ENCODE results near the gene SLC4A4.
A peak's percentile ranks its signal among the peaks of the same experiment; 100 is the strongest.

SLC4A4 gene

DNA sequence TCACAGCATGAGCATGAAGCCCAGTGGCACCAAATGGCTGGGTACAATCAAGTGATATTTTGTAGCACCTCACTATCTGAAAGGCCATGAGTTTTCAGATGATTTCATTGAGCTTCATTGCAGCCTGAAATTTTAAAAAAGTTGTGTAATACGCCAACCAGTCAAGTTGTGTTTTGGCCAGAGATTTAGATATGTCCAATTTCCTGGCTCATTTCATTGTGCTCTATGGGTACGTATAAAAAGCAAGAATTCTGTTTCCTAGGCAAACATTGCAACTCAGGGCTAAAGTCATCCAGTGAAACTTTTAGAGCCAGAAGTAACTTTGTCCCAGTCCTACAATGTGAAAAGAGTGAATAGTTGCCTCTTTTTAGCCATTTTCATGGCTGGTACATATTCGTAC is 232.5 kb downstream of the SLC4A4 start:
- no peak for FAIRE-seq

DNA sequence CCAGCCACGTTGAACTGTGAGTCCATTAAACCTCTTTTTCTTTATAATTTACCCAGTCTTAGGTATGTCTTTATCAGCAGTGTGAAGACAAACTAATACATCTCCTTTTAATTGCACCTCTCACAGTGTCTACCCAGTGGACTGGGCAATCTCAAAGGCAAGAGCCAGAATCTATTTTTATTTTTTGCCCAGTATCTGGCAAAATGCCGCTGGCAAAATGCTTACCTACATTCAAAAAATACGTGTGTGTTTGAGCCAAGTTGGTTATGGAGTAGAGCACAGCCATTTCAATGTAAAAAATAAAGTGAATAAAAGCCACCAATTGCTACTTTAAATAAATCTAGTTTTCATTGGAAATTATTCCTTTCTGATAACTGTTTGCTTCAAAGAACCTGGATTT is 245.2 kb downstream of the SLC4A4 start:
- DNase-seq (ENCODE audit: extremely low spot score, insufficient read length, low read depth), result no peak
- FAIRE-seq, result no peak

More for the DNA sequence above, 232.5 kb downstream of the SLC4A4 start:
- DNase-seq (ENCODE audit: extremely low spot score, insufficient read length, low read depth), result no peak

DNA sequence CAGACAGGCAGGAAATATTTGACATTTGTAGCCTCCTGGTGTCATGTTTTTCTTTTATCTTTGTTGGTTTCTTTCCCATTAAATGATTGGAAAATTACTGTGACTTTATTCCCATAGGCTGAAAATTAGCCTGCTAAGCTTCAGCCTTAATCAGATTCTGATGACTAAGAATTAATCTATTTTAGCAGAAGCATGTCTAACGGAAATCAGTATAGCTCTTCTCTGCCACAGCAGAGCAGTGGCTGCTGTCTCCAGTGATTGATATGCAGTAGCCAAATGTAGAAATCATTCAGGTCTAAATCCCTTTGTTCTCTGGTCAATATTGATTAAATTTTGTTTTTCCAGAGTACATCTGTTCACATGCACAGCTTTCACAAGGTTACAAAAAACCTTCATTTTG is 245.8 kb downstream of the SLC4A4 start:
- FAIRE-seq (no peak), DNase-seq (ENCODE audit: extremely low spot score, insufficient read length, low read depth) (no peak)

DNA sequence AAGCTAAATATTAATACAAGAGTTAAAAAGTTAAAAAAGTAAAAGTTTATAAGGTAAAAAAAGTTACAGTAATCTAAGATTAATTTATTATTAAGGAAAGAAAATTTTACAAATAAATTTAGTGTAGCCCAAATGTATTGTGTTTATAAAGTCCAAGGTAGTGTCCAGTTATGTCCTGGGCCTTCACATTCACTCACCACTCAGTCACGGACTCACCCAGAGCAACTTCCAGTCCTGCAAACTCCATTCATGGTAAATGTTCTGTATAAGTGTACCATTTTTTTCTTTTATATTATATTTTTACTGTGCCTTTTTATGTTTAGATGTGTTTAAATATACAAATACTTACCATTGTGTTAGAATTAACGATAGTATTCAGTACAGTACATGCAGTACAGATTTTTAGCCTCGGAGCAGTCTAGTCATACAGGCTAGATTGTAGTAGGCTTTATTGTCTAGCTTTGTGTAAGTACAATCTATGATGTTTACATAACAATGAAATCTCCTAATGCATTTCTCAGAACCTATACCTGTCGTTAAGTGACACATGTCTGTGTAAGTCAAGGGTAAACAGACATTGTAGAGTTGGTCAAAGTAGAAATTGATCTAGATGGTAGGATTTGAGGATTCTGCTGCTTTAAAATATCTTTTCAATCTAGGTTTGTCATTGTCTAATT is 247.4 kb downstream of the SLC4A4 start:
- FAIRE-seq (no peak), DNase-seq (ENCODE audit: extremely low spot score, insufficient read length, low read depth) (no peak)

DNA sequence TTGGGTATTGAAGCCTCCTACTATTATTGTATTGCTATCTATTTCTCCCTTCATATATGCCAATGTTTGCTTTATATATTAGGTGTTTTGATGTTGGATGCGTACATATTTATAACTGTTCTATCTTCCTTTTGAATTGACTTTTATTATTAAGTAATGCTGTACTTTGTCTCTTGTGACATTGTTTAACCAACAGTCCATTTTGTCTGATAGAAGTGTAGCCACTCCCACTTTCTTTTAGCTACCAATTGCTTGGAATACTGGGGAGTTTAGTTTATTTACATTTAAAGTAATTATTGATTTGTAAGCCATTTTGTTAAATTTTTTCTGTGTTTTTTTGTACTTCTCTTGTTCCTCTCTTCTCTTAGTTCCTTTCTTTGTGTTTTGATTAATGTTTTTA is 249.2 kb downstream of the SLC4A4 start:
- FAIRE-seq (no peak), DNase-seq (ENCODE audit: extremely low spot score, insufficient read length, low read depth) (no peak)

DNA sequence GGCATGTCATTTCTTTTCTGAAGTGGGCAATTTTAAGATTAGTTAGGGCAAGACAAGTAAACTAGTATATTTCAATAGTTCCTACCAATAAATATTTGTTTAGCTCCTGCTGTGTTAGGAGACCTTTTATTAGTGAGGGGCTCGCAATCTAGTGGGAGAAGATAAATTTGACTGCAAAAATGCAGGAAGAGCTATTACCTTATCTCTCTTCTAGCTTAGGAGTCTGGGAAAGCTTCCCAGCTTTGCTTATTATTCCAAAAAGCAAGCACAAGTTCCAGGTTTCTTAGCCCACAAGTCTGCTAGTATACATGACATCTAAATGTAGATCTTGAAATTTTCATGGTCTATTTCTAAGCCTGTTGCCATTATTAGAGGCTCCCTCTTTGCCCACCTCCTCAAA is 254.0 kb downstream of the SLC4A4 start:
- no peak for FAIRE-seq

DNA sequence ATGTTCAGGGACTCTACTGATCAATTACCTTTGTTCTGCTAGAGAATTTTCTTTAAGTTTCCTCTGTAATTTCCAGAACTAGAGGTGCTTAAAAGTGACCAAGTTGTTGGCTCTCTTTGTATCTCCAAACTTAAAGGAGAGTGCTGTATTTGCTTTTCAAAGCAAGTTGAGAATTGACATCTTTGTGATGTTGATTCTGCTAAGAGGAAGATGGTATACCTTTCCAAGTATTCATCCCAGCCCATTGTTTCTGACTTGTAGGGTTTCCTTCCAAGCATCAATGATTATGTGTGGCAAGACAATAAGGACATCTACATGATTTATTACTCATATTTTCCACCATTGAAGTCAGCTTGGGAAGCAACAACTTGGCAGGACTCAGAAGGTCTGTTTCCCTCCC is 254.5 kb downstream of the SLC4A4 start:
- DNase-seq (ENCODE audit: extremely low spot score, insufficient read length, low read depth), result no peak
- FAIRE-seq, result no peak

More for the DNA sequence above, 254.0 kb downstream of the SLC4A4 start:
- no peak for DNase-seq (ENCODE audit: extremely low spot score, insufficient read length, low read depth)

DNA sequence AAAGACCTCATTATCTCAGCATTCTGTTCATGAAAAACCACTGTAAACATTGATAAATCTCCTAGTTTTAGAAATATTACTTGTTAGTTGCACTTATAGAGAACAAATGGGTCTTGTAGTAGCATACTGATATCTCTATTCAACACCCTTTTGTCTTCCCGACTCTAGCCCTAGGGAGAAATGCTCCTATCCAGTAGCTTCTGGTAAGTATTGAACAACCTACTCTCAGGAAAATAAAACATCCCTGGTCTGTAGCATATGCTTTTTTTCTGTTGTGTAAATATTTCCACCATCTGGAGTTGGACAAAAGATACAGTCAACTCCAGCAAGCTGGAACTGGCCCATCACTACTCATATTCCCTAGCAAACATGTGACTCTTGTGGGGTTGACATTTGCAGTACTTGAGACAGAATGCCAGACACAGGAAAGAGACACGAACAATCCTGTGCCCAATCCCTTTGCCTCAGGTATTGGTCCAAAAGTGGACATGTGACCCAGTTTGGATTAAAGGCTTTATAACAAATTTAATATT is 256.8 kb downstream of the SLC4A4 start:
- FAIRE-seq (no peak), DNase-seq (ENCODE audit: extremely low spot score, insufficient read length, low read depth) (no peak)

DNA sequence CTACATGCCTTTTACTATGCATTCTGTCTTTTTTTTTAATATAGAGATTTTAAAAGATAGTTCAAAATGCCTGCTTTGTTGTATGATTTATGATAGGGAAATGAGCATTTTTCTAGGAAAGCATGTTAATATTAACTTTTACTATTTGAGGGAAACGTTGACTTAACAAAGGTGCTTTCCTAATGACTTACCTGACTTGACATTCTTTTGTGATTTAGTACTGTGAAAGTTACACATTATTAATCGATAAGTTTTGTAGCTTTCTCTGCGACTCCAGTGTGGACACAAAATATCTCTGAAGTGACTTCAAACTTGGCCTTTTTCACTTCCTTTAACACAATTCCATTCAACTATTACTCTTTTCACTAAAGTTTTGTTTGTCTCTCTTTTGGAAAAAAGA is 260.8 kb downstream of the SLC4A4 start:
- no peak for FAIRE-seq

DNA sequence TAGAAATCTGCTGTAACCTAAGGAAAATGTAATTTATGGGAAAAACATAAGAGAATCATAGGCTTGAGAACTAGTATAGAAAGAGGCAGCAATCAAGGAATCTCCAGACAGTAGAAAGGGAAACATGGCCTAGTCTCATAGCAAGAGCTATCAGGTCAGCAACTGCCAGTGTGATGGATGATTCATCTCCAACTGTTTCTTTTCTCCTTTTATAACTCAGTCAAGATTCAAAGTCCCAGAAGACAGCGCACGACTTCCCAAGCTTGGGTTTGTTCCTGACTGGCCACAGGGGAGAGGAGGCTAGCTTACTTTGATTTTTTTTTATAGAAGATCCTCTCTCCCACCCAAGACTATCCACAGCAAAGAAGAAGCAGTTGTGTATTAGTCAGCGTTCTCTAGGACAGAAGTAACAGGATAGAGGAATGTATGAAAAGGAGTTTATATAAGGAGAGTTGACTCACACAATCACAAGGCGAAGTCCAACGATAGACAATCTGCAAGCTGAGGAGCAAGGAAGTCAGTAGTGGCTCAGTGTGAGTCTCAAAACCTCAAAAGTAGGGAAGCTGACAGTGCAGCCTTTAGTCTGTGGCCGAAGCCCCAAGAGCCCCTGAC is 263.6 kb downstream of the SLC4A4 start:
- no peak for DNase-seq (ENCODE audit: extremely low spot score, insufficient read length, low read depth)

More for the DNA sequence above, 260.8 kb downstream of the SLC4A4 start:
- DNase-seq (ENCODE audit: extremely low spot score, insufficient read length, low read depth), result no peak

DNA sequence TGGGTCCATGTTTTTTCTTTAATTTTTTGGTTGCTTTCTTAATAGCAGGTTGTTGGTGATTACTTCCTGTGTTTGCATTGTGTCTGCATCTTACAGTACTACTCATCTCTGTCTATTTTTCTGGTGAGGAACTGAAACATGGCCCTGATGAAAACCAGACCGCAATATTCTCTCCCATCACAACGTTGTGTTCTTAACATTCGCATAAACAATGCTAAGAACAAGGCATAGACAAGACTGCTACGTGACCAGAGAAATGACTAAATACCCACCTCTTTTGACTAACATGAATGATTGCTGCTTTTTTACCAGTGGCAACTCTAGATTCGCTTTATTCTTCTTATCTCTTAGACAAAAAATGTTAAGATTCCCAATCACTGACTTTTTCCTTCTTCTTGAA is 266.0 kb downstream of the SLC4A4 start:
- DNase-seq (ENCODE audit: extremely low spot score, insufficient read length, low read depth), result peak; percentile 1
- peak; percentile 80 for FAIRE-seq

More for the DNA sequence above, 263.6 kb downstream of the SLC4A4 start:
- no peak for FAIRE-seq

DNA sequence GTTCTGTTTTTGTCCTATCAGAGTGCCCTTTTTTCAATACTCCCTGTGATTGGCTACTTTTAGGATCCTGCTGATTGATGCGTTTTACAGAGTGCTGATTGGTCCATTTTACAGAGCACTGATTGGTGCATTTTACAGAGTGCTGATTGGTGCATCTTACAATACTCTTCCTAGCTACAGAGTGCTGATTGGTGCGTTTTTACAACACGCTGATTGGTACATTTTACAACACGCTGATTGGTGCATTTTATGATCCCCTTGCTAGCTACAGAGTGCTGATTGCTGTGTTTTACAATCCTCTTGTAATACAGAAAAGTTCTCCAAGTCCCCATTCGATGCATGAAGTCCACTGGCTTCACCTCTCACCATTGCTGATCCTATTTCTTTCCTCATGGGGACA is 268.3 kb downstream of the SLC4A4 start:
- no peak for FAIRE-seq

DNA sequence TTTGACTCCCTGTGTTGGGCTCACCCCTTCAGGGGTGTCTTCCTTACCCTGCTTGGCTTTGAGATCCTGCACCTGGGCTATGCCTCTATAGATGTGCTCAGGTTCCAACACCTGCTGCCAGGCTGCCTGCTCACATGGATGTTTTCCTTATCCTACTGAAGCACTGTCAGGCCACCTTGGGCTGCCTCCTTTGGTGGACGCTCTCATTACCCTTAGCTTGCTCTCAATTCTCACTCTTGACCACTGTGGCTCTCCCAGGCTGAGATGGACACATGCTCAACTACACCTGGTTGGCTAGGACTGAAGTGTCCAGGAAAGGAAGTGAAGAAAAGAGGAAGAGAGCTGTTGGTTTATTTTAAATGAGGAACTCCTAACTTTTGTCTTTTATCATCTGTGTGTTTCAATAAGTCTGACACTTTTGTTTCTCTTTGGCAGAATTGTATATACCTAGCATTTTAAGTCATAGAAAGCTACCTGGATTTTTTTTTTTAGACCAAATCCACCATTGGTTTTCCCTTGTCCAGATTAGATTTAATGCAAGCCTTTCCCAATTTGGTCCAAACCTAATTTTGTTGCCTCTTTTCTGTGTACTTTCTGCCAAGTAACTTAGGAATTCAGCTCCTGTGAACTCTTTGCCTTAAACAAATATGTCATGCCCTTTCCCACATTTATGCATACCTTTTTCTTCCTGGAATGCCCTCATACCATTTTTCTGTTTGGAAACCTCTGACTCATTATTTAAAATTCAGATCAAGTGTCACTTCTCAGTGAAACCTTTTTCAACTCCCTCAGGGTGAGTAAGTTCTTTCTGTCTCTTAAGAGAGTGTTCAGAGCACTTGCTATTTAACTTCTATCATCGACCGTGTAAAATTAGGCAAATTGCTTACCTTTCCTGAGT is 269.2 kb downstream of the SLC4A4 start:
- DNase-seq (ENCODE audit: extremely low spot score, insufficient read length, low read depth) (no peak), FAIRE-seq (peak; percentile 9)

More for the DNA sequence above, 268.3 kb downstream of the SLC4A4 start:
- DNase-seq (ENCODE audit: extremely low spot score, insufficient read length, low read depth), result no peak

DNA sequence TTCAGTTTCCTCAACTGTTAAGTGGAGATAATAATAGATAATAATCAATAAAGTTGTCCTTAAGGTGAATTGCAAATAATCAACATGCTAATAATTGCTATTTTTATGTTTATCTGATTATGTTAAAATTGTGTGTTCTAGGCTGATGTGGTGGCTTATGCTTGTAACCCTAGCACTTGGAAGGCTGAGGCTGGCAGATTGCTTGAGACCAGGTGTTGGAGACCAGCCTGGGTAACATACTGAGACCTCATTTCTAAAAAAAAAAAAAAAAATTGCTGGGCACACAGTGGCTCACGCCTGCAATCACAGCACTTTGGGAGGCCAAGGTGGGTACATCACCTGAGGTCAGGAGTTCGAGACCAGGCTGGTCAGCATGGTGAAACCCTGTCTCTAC is 269.9 kb downstream of the SLC4A4 start:
- DNase-seq (ENCODE audit: extremely low spot score, insufficient read length, low read depth) (no peak), FAIRE-seq (no peak)

DNA sequence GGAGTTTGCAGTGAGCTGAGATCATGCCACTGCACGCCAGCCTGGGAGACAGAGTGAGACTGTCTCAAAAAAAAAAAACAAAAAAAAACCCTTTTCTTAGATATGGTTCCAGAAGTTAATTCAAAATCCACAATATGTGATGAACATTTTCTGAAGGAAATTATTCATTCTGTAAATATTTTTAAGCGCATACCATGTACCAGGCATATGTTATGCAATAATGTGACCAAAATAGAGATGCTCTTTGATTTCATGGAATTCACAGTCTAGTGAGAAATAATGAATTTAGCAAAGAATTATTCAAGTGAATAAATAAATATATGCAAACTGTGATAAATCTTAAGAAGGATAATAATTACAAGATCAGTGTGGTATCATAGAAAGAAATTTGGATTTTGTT is 270.3 kb downstream of the SLC4A4 start:
- FAIRE-seq (no peak), DNase-seq (ENCODE audit: extremely low spot score, insufficient read length, low read depth) (no peak)

DNA sequence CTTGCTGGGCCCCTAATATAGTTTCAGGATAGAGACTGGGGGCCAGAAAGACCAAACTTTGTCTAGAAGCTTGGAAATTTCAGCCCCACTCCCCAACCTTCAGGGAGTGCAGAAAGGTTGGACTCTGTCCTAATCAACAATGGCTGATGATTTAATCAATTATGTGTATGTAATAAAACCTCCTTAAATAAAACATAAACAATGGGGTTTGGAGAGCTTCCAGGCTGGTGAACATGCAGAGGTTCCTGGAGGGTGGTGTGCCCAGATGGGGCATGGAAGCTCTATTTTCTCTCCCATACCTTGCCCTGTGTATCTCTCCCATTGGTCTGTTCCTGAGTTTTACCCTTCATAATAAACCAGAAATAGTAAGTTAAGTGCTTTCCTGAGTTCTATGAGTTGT is 270.8 kb downstream of the SLC4A4 start:
- DNase-seq (ENCODE audit: extremely low spot score, insufficient read length, low read depth) (no peak), FAIRE-seq (no peak)

DNA sequence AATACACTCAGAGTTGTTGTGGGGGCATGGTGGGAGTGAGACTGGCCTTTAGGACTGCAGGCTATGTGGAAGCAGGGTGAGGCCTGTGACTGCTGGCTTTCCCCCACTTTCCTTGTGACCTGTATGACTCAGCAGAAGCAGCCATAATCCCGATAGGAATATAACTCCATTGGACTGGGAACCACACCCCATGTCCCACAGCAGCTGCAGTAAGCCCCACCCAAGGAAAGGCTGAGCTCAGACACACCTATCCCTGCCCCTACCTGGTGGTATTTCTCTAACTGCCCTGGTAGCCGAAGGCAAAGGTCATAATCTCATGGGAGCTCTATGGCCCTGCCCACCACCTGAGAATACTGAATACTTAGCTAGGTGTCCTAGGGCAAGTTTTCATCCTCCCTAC is 275.8 kb downstream of the SLC4A4 start:
- no peak for FAIRE-seq
- DNase-seq (ENCODE audit: extremely low spot score, insufficient read length, low read depth), result no peak

DNA sequence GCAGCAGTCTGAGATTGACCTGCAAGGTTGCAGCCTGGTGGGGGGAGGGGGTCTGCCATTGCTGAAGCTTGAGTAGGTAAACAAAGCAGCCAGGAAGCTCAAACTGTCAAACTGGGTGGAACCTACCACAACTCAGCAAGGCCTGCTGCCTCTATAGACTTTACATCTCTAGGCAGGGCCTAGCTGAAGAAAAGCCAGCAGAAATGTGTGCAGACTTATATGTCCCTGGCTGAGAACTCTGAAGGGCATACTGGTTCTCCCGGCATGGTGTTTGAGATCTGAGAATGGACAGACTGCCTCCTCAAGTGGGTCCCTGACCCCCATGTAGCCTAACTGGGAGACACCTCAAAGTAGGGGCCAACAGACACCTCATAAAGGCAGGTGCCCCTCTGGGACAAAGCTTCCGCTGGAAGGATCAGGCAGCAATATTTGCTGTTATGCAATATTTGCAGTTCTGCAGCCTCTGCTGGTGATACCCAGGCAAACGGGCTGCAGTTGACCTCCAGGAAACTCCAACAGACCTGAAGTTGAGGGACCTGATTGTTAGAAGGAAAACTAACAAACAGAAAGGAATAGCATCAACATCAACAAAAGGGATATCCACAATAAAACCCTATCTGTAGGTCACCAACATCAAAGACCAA is 277.5 kb downstream of the SLC4A4 start:
- DNase-seq (ENCODE audit: extremely low spot score, insufficient read length, low read depth) (no peak), FAIRE-seq (no peak)
